ENCODE data around the gene ZNF709.
"Not testable (repeated sequence)": the region's sequence is repeated elsewhere in the genome, so short reads cannot be mapped to it uniquely, and the experiment has no call there.

Gene ZNF709

DNA sequence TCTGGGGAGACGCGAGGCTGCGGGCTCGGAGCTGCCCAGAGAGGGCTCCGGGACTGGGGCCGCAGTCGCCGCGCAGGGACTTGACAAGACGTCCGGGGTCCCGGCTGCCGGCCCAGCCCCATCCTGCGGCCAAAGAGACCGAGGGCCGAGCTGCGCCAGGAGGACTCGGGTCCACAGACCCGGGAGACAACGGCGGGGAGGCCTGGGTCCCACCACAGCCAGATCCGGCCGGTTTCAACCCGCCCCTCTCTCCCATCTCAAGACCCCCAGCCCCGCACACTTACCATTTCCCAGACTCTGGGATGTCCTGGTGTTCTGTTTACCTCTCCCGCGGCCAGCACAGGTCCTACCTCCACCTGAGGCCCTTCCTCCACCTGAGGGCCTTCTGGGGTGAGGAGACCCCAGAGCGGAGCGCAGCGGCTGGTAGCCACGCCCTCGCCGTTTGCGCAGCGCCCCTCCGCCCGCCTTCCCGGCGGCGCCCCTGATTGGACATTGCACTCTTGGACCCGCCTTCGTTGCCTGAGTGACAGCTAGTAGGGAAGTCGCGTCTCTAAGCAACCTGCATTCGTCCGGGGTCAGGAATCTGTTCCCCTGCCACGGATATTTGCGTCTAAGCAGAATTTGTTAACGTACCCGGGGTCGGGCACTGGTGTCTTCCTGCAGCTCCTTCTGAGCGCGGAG lies at the start of gene ZNF709:
Gene ZNF709, minus strand, starts transcription at position 446 of the 681 bp plus-strand sequence. Its CDS starts 159 bp downstream, at position 287.
- peak; percentile 68 to 82 (median 82) for DNase-seq (ENCODE audit: low read depth in 2 of 3, low spot score in 2 of 3)

DNA sequence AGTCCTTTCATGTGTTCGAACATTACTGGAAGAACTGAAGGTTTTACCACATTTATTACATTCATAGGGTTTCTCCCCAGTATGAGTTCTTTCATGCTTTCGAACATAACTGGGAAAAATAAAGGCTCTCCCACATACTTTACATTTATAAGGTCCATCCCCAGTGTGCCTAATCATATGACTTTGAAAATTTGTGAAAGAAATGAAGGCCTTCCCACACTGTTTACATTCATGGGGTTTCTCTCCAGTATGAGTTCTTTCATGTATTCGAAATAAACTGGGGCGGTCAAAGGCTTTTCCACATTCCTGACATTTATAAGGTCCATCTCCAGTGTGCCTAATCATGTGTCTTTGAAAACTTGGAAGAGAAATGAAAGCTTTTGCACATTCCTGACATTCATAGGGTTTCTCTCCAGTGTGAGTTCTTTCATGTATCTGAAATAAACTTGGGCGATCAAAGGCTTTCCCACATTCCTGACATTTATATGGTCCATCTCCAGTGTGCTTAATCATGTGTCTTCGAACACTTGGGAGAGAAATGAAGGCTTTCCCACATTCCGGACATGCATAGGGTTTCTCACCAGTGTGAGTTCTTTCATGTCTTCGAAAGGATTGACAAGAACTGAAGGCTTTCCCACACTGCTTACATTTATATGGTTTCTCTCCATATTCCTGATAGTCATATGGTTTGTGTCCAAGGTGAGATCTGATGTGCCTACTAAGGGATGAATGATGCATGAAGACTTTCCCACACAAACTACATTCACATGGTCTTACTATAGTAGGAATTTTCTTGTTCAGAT lies 42.6 kb upstream of the ZNF709 start:
- DNase-seq (ENCODE audit: low read depth in 2 of 3, low spot score in 2 of 3) = no peak

DNA sequence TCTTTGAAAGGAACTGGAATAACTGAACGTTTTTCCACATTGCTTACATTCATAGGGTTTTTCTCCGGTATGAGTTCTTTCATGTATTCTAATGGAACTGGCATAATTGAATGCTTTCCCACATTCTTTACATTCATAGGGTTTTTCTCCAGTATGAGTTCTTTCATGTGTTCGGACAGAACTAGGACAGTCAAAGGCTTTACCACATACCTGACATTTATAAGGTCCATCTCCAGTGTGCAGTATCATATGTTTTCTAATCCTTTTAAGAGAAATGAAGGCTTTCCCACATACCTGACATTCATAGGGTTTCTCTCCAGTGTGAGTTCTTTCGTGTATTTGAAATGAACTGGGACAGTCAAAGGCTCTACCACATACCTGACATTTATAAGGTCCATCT lies 41.9 kb upstream of the ZNF709 start:
- DNase-seq (ENCODE audit: low read depth in 2 of 3, low spot score in 2 of 3) = no peak

DNA sequence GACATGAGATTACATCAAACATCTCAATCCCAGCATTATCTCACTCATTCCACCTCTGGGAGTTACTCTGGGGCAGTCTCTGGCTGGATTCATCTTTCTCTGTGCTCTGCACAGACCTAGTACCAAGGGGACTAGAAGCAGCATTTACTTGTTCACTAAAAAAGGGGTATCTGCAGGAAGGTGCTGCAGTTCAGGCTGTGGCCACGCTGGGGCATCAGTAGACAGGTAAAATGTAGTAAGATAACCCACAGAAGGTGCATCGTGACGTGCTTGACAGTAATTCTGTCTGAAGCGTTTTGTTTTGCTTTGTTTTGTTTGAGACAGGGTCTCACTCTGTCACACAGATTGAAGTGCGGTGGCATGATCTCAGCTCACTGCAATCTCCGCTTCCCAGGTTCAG lies 37.4 kb upstream of the ZNF709 start:
- no peak for DNase-seq (ENCODE audit: low read depth in 2 of 3, low spot score in 2 of 3)

DNA sequence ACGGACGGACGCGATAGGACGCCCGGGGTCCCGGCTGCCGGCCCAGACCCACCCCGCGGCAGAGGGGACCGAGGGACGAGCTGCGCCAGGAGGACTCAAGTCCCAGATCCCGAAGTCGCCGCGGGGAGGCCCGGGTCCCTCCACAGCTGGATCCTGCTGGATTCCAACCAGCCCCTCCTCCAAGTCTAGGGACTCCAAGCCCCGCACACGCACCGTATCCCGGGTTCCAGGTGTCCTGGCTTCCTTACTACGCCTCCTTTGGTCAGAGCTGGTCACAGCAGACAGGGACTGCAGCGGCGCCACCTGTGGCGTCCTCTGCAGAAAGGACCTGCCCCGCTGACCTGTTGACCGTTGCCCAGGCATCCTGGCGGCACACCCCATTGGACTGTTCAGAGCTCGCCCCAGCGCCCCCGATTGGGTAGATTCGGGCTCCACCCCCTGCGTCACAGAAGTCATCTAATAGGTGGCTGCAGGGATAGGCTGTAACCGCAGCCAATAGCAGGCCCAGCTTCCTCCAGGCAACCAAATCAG lies 29.0 kb upstream of the ZNF709 start:
- no peak for DNase-seq (ENCODE audit: low read depth in 2 of 3, low spot score in 2 of 3)

DNA sequence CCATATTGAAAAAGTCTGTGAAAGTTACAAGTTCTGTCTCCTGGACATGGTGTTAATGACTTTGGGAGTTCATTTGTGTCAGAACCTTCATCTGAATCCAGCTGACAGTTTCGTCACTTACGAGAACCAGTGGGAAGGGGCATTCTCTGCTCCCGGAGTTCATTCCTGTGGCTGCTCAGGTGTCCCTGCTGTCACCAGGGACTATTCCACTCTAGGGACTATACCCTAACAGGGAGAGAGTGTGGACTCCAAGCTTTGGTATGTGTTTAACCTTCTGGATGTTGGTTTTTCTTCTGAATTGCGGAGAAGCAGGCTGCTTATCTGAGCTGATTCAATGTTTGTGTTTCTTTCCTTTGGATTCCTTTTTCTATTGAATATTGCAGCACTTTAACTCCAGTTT lies 12.4 kb upstream of the ZNF709 start:
- no peak for DNase-seq (ENCODE audit: low read depth in 2 of 3, low spot score in 2 of 3)

DNA sequence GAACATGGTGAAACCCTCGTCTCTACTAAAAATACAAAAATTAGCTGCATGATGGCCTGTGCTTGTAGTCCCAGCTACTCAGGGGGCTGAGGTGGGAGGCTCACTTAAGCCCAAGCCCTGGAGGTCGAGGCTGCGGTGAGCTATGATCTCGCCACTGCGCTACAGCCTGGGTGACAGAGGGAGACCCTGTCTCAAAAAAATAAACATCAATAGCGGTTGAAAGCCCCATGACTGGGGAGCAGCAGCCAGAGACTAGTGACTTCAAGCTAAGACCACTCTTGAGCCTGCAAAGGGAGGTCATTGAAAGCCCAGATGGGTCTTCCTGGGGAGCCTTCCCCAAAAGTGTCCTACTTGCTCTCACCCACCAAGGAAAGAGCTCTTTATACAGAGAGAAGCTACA lies 11.9 kb upstream of the ZNF709 start:
- DNase-seq (ENCODE audit: low read depth in 2 of 3, low spot score in 2 of 3) = no peak

DNA sequence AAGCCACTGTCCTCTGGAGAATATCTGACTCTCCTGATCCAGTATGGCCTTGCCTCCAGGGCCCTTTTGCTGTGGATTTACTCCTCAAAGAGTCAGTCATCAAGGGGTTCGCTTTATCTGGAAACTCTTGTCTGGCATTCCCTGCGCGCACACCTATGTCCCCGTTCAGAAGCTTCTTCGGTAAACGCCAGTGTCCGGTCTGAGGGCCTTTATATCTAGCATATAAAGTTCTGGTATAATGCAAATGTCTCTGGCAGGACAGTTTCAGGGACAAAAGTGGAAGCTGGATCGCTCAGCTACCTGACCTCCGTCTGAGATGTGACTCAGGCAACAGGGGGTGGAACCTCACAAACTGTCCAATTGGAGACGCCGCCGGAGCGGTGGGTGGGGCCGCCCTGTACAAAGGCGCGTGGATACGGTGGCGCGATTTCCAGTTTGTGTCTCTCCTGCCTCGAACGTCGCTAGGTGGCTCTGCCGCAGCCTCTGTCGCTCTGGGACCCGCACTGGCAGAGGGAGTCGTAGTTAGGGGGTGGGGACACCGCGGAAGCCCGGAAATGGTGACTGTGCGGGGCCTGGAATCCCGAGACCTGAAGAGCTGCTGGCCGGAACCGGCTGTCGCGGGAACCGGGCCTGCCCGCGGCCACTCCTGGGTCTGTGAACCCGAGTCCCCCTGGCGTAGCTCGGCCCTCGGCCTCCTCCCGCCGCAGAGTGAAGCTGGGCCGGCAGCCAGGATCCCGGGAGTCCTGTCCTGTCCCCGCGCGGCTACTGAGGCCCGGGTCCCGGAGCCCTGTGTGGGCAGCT lies 10.6 kb upstream of the ZNF709 start:
- DNase-seq (ENCODE audit: low read depth in 2 of 3, low spot score in 2 of 3) = peak; percentile 77 to 86 (median 85)

DNA sequence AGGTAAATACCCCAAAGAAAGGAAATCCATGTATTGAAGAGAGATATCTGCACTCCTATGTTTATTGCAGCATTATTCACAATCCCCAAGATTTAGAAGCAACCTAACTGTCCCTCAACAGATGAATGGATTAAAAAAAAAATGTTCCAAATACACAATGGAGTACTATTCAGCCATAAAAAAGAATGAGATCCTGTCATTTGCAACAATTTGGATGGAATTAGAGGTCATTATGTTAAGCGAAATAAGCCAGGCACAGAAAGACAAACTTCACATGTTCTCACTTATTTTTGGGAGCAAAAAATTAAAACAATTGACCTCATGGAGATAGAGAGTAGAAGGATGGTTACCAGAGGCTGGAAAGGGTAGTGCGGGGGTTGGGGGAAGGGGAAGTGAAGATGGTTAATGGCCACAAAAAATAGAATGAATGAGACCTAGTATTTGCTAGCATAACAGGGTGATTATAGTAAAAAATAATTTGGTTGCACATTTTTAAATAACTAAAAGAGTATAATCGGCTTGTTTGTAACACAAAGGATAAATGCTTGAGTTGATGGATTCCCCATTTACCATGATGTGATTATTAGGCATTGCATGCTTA lies 9.7 kb upstream of the ZNF709 start:
- DNase-seq (ENCODE audit: low read depth in 2 of 3, low spot score in 2 of 3) = no peak

DNA sequence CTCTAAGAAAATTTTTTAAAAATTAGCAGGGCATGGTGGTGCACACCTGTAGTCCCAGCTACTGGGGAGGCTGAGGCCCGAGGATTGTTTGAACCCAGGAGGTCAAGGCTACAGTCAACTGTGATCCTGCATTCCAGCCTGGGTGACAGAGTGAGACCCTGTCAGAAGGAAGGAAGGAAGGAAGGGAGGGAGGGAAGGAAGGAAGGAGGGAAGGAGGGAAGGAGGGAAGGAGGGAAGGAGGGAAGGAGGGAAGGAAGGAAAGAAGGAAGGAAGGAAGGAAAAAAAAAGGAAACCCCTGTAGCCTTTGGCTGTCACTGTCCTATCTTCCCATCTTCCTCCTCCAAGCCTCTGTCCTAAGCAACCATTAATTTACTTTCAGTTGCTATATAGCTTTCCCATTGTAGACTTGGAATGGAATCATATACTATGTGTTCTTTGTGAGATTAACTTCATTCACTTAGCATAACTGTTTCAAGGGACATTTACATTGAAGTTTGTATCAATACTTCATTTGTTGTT lies 1.7 kb upstream of the ZNF709 start:
- DNase-seq (ENCODE audit: low read depth in 2 of 3, low spot score in 2 of 3) = not testable (repeated sequence)

DNA sequence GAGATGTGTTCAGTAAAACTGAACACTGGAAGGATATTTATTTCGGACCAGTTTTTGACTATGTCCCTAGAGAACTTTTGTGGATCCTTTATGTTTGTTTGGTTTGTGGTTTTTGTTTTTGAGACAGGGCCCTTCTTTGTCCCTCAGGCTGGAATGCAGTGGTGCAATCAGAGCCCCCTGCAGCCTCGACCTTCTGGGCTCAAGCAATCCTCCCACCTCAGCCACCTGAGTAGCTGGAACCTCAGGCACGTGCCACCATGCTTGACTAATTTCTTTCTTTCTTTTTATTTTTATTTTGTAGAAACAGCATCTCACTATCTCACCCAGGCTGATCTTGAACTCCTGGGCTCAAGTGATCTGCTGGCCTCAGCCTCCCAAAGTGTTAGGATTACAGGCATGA lies 955 bp upstream of the ZNF709 start:
- no peak for DNase-seq (ENCODE audit: low read depth in 2 of 3, low spot score in 2 of 3)

DNA sequence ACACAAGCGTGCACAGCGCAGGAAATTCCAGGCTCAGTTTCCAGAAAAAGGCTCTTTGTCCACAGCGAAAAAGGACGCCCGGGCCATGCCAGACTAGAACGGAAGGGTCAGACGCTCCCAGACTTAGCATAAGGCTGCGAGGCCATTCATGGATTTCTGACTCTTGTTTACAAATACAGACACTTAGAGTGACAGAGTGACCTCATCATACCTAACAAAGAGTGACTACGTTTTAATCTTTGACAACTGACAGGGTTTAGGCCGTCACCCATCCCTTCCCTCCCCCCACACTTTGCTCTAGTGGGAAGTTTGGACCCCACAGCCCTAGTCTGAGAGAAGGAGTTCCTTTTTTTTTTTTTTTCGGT lies 418 bp upstream of the ZNF709 start:
- no peak for DNase-seq (ENCODE audit: low read depth in 2 of 3, low spot score in 2 of 3)

DNA sequence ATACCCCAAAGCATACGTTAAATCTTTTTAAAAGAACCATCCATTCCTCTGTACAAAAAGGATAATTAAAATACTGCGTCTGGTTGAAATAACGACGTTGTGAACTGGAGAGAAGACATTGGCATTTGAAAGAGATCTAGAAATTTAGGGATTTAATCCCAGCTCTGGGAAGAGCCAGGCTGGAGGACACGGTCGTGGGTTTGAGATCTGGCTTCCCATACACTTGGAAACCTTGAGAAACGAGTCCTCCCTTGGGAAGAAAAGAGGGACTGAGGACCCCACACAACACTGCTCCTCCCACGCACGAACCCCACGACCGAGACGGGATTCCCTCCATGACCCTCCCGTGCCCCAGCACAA lies 625 bp downstream of the ZNF709 start:
- no peak for DNase-seq (ENCODE audit: low read depth in 2 of 3, low spot score in 2 of 3)

DNA sequence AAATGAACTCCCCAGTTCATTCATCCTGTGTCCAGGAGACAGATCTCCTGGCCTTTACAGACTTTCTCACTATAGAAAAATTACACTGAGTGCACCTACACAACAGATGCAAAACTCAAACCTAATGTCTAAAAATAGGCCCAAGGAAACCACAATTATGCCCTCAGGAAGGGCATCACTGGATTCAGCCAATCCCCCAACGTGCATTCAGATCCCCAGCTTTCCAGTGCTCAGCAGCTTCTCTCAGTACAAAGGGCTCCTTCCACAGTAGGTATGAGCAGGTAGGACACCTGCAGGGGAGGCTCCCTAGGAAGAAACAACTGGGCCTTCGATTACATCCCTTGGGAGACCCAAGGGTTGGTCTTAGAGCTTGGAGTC lies 2.1 kb downstream of the ZNF709 start:
- DNase-seq (ENCODE audit: low read depth in 2 of 3, low spot score in 2 of 3) = no peak

DNA sequence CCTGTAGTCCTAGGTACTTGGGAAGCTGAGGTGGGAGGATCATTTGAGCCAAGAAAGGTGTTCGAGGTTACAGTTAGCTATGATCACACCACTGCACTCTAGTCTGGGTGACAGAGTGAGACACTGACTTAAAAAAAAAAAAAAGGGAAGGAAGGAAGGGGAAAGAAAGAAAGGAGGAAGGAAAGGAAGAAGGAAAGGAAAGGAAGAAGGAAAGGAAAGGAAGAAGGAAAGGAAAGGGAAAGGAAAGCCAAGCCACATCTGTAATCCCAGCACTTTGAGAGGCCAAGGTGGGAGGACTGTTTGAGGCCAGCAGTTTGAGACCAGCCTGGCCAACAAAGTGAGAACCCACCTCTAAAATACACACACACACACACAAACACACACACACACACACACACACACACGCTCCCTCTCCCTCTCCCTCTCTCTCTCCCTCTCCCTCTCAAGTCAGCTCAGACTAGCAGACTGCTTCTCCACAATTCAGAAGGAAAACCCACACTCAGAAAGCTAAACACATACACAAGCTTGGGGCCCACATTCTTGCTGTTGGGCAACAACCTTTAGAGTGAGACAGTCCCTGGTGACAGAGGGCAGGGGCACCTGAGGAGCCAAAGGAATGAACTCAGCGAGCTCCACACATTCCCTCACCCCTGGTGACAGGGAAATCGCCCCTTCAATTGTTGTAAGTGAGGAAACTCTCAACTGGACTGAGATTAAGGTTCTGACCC lies 2.7 kb downstream of the ZNF709 start:
- no peak for DNase-seq (ENCODE audit: low read depth in 2 of 3, low spot score in 2 of 3)

DNA sequence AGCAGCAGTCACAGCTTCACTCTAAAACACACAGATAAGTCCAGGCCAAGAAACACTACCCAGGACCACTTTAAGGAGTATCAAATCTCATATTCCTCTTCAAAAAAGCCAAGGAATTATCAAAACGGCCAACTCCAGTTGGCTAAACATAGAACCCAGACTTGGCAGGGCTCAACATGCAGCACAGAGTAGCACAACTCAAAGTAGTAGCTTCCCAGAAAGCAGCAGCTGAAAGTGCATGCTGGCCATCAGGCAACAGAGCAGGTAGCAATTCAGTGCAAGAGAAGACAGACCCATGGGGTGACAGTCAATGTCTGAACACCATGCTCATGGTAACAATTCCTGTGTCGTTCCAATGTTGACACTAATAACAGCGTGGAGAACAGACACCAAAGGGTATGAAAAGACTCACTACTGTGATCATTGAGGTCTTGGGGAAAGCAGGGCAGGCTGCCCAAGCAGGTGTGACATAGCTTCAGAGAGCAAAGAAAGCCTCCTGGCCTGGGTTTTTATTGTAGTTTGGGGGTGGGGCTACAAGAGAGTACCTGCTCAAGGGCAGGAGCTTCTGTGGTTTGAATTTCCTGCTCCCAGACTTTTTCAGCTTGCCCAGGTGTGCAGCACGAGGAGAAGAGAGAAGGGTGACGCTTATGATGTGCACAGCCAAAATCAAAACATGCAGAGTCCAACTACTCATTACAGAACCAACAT lies 6.2 kb downstream of the ZNF709 start:
- no peak for DNase-seq (ENCODE audit: low read depth in 2 of 3, low spot score in 2 of 3)

DNA sequence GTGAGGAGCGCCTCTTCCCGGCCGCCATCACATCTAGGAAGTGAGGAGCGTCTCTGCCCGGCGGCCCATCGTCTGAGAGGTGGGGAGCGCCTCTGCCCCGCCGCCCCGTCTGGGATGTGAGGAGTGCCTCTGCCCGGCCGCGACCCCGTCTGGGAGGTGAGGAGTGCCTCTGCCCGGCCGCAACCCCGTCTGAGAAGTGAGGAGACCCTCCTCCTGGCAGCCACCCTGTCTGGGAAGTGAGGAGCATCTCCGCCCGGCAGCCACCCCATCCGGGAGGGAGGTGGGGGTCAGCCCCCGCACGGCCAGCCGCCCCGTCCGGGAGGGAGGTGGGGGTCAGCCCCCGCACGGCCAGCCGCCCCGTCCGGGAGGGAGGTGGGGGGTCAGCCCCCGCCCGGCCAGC lies 17.0 kb downstream of the ZNF709 start:
- DNase-seq (ENCODE audit: low read depth in 2 of 3, low spot score in 2 of 3) = not testable (repeated sequence)

DNA sequence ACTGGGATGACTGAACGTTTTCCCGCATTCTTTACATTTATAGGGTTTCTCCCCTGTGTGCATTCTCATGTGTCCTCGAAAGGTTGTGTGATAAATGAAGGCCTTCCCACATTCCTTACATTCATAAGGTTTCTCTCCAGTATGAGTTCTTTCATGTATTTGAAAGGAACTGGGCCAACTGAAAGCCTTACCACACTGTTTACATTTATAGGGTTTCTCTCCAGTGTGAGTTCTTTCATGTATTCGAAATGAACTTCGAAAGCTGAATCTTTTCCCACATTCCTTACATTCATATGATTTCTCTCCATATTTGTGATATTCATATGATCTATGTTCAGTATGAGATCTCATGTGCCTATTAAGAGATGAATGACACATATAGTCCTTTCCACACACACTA lies 19.4 kb downstream of the ZNF709 start:
- no peak for DNase-seq (ENCODE audit: low read depth in 2 of 3, low spot score in 2 of 3)

DNA sequence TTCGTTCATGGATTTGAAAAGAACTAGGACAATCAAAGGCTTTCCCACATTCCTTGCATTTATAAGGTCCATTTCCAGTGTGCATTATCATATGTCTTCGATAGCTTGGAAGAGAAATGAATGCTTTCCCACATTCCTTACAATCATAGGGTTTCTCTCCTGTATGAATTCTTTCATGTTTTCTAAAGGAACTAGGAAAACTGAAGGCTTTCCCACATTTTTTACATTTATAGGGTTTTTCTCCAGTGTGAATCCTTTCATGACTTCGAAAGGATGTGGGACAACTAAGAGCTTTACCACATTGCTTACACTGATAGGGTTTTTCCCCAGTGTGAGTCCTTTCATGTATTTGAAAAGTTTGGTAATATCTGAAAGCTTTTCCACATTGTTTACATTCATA lies 19.8 kb downstream of the ZNF709 start:
- no peak for DNase-seq (ENCODE audit: low read depth in 2 of 3, low spot score in 2 of 3)

DNA sequence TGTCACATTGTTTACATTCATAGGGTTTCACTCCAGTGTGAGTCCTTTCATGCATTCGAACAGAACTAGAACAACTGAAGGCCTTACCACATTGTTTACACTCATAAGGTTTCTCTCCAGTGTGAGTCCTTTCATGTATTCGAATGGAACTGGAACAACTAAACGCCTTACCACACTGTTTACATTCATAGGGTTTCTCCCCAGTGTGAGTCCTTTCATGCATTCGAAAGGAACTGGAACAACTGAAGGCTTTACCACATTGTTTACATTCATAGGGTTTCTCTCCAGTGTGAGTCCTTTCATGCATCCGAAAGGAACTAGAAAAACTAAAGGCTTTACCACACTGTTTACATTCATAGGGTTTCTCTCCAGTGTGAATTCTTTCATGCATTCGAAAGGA lies 20.5 kb downstream of the ZNF709 start:
- DNase-seq (ENCODE audit: low read depth in 2 of 3, low spot score in 2 of 3) = not testable (repeated sequence)

Measured in activated CD8-positive, alpha-beta memory T cell treated with anti-CD3 and anti-CD28 coated beads for 48 hours (primary cell).